GM12878 (cell line): Measurements from ENCODE around the gene CLEC6A. TPM values are rescaled to one million over a fixed set of nuclear protein-coding genes. Genes with fewer than 3 reads are reported as not detected.

Experiments
- ATAC-seq: fragments of 200-7000 bp; cut with Tn5 transposase; 3 replicates; pipeline ENCODE4 v1.9.1; 2020; ENCODE audit warnings: mild to moderate bottlenecking, moderate library complexity
- BruUV-seq: library from RNA; stranded (reverse); fragments of 400-500 nt; replicated peaks from 2 replicates; lab custom pipeline; 2021; lab: Mats Ljungman, UMichigan
- CTCF ChIA-PET: fragments of 300-600 bp; sonication (Branson Sonifier 250); formaldehyde crosslinking; extraction: SDS; loops from one replicate; lab custom pipeline; 2021; ENCODE audit warnings: inconsistent platforms; lab: Yijun Ruan, JAX
- POLR2A ChIA-PET: fragments of 350-600 bp; formaldehyde crosslinking; extraction: SDS; loops from one replicate; lab custom pipeline; 2021; ENCODE audit warnings: inconsistent platforms; lab: Charles Lee
- RAD21 ChIA-PET: fragments of 300-600 bp; sonication (Branson Sonifier 250); formaldehyde crosslinking; loops from one replicate; lab custom pipeline; 2023; ENCODE audit warnings: antibody characterized with exemption; ENCODE audit not compliant: unreplicated experiment; lab: Charles Lee
- SMC1A ChIA-PET: fragments of 300-600 bp; sonication (Branson Sonifier 250); formaldehyde crosslinking; loops from one replicate; lab custom pipeline; 2023; ENCODE audit not compliant: unreplicated experiment, uncharacterized antibody; lab: Charles Lee
- DNase-seq: peaks from one replicate; pipeline ENCODE4 v3.0.0-alpha.2; 2011; ENCODE audit warnings: low read depth, low spot score
- FAIRE-seq: peaks from 3 replicates; lab custom pipeline; 2011; peaks lifted over from hg19 to GRCh38; lab: Jason Lieb, UNC
- H2AFZ ChIP-seq: 2 replicates; pipeline ENCODE4 v1.6.0; 2011; ENCODE audit warnings: low read depth, low read length, control low read depth; ENCODE audit not compliant: control insufficient read depth
- H3K27ac ChIP-seq: 2 replicates; pipeline ENCODE4 v1.5.1; 2011; ENCODE audit warnings: control low read depth; ENCODE audit not compliant: control insufficient read depth, insufficient read depth
- H3K27me3 ChIP-seq, 2 experiments: replicated peaks in 1 of 2; 2 replicates each; pipeline versions ENCODE4 v1.6.0 to v1.6.1; 2011; ENCODE audit warnings: low read length in 1 of 2; ENCODE audit not compliant: control insufficient read depth in 2 of 2, insufficient read depth in 2 of 2
- H3K36me3 ChIP-seq, 2 experiments: 2 replicates each; pipeline ENCODE4 v1.5.1; 2011; ENCODE audit warnings: low read length in 1 of 2; ENCODE audit not compliant: control insufficient read depth in 2 of 2, insufficient read depth in 2 of 2
- H3K4me1 ChIP-seq: 2 replicates; pipeline ENCODE4 v1.6.1; 2011; ENCODE audit warnings: mild to moderate bottlenecking, low read length, moderate library complexity, mixed read lengths; ENCODE audit not compliant: control insufficient read depth, insufficient read depth
- H3K4me2 ChIP-seq: 2 replicates; pipeline ENCODE4 v1.6.0; 2011; ENCODE audit warnings: control low read depth; ENCODE audit not compliant: control insufficient read depth, insufficient read depth
- H3K4me3 ChIP-seq: fragments of 200-600 bp; sonication (generic); 2 replicates; pipeline ENCODE4 v1.5.1; 2016
- H3K79me2 ChIP-seq: 2 replicates; pipeline ENCODE4 v1.6.0; 2011; ENCODE audit warnings: low read length; ENCODE audit not compliant: control insufficient read depth, insufficient read depth
- H3K9ac ChIP-seq: 2 replicates; pipeline ENCODE4 v1.8.0; 2011; ENCODE audit warnings: low read length, control low read depth, mixed read lengths; ENCODE audit not compliant: control insufficient read depth, insufficient read depth
- H3K9me3 ChIP-seq: replicated peaks from 3 replicates; pipeline ENCODE4 v1.5.1; 2011; ENCODE audit warnings: mild to moderate bottlenecking, low read length; ENCODE audit not compliant: control insufficient read depth, insufficient read depth
- H4K20me1 ChIP-seq: 2 replicates; pipeline ENCODE4 v1.6.0; 2011; ENCODE audit not compliant: control insufficient read depth, insufficient read depth
- BRCA1 ChIP-seq: IDR thresholded peaks from 2 replicates; pipeline ENCODE4 v1.6.1; 2011; ENCODE audit warnings: low read depth, low read length, improper control_type of control experiment
- EGR1 ChIP-seq, 2 experiments: IDR thresholded peaks; 1 replicate in 1 of 2; 2 replicates in 1 of 2; pipeline ENCODE4 v1.6.1; 2011 to 2012; ENCODE audit warnings: low read depth in 2 of 2, low read length in 2 of 2, borderline replicate concordance in 1 of 2, mild to moderate bottlenecking in 1 of 2, moderate library complexity in 1 of 2
- ETV6 ChIP-seq, 2 experiments: fragments of 450-650 bp in 1 of 2; IDR thresholded peaks in 1 of 2; conservative IDR thresholded peaks in 1 of 2; 2 replicates each; pipeline ENCODE4 v1.6.1; 2014; ENCODE audit warnings: antibody characterized with exemption in 1 of 2, borderline replicate concordance in 1 of 2, low read depth in 1 of 2, mild to moderate bottlenecking in 1 of 2, moderate library complexity in 1 of 2
- HDGF ChIP-seq: fragments of 450-650 bp; IDR thresholded peaks from 2 replicates; pipeline ENCODE4 v1.6.1; 2016; ENCODE audit warnings: antibody characterized with exemption
- KDM1A ChIP-seq: fragments of 200-600 bp; sonication (generic); IDR thresholded peaks from 2 replicates; pipeline ENCODE4 v1.6.1; 2016; ENCODE audit warnings: borderline replicate concordance
- MEF2B ChIP-seq: fragments of 450-650 bp; IDR thresholded peaks from 2 replicates; pipeline ENCODE4 v1.6.1; 2018; ENCODE audit warnings: mild to moderate bottlenecking, moderate library complexity; ENCODE audit not compliant: partially characterized antibody, poor library complexity, severe bottlenecking
- MYC ChIP-seq: IDR thresholded peaks from 2 replicates; pipeline ENCODE4 v1.6.1; 2011; ENCODE audit warnings: mild to moderate bottlenecking, low read length, moderate library complexity, inconsistent platforms; ENCODE audit not compliant: insufficient read depth, insufficient replicate concordance, insufficient read length, severe bottlenecking
- NR2C1 ChIP-seq: fragments of 450-650 bp; IDR thresholded peaks from 2 replicates; pipeline ENCODE4 v1.6.1; 2017; ENCODE audit warnings: antibody characterized with exemption, mild to moderate bottlenecking, moderate library complexity
- POU2F2 ChIP-seq: IDR thresholded peaks from 3 replicates; pipeline ENCODE4 v1.6.1; 2011; ENCODE audit warnings: low read depth, mild to moderate bottlenecking, low read length, borderline replicate concordance
- RBBP5 ChIP-seq: fragments of 200-600 bp; sonication (generic); conservative IDR thresholded peaks from 2 replicates; pipeline ENCODE4 v1.6.1; 2016
- SP1 ChIP-seq: IDR thresholded peaks from one replicate; pipeline ENCODE4 v1.6.1; 2011; ENCODE audit warnings: low read depth, low read length
- SREBF1 ChIP-seq: IDR thresholded peaks from 2 replicates; pipeline ENCODE4 v1.6.1; 2012; ENCODE audit warnings: mild to moderate bottlenecking, low read length
- TCF7 ChIP-seq: IDR thresholded peaks from 2 replicates; pipeline ENCODE4 v1.6.1; 2014; ENCODE audit warnings: antibody characterized with exemption, borderline replicate concordance
- ZZZ3 ChIP-seq: IDR thresholded peaks from 2 replicates; pipeline ENCODE4 v1.6.1; 2011; ENCODE audit warnings: low read depth; ENCODE audit not compliant: control insufficient read depth, insufficient read length
- WGBS: methylation state at CpG from one replicate; pipeline ENCODE4 v1.1.6; 2016; ENCODE audit warnings: low lambda C conversion rate; ENCODE audit not compliant: insufficient replicate concordance, insufficient coverage; ENCODE audit errors: missing lambda C conversion rate; 5-methylcytosine and 5-hydroxymethylcytosine counted together
- in situ Hi-C: fragments of 300-500 bp; cut with MboI; formaldehyde crosslinking; loops from 9 replicates; pipeline ENCODE4 v1.14.3; 2018; ENCODE audit warnings: mixed read lengths
- intact Hi-C: fragments of 100-400 bp; cut with micrococcal nuclease; formaldehyde crosslinking; loops from one replicate; pipeline ENCODE4 v1.14.2; 2022; ENCODE audit not compliant: unreplicated experiment
- polyA plus RNA-seq, 11 experiments: library from polyadenylated mRNA; depleted of rRNA in 4 of 11; unstranded in 6 of 11; stranded (reverse) in 5 of 11; fragments of >200 nt; fragmentation: Nextera tagmentation in 4 of 11; fragmentation: Illumina TruSeq in 1 of 11; extraction: Ambion mirVana in 4 of 11; extraction: Trizol in 1 of 11; gene quantifications; 1 replicate in 1 of 11; 2 replicates in 10 of 11; pipeline versions ENCODE4 v1.2.1 to v1.2.3, GENCODE V29; 2011 to 2016; ENCODE audit warnings: inconsistent platforms in 2 of 11, missing spikeins in 2 of 11, low read depth in 1 of 11
- total RNA-seq, 4 experiments: library from RNA; depleted of rRNA in 3 of 4; stranded (reverse); fragments of >200 nt in 3 of 4; fragmentation: Illumina TruSeq in 1 of 4; extraction: Trizol in 1 of 4; gene quantifications; 2 replicates each; pipeline versions ENCODE4 v1.2.1 to v1.2.3, GENCODE V29; 2013 to 2021
- TF ChIP-seq, protein P1 (sequence below): IDR thresholded peaks from 2 replicates; pipeline ENCODE4 v1.6.1; 2011; ENCODE audit warnings: low read depth, mild to moderate bottlenecking, low read length, moderate library complexity, borderline replicate concordance; ENCODE audit errors: extremely low read depth
- TF ChIP-seq, protein P2 (sequence below): fragments of 450-650 bp; IDR thresholded peaks from 2 replicates; pipeline ENCODE4 v1.6.1; 2017; ENCODE audit warnings: mild to moderate bottlenecking
- TF ChIP-seq, protein P3 (sequence below): fragments of 450-650 bp; IDR thresholded peaks from 2 replicates; pipeline ENCODE4 v1.6.1; 2016; ENCODE audit warnings: mild to moderate bottlenecking
- TF ChIP-seq, protein P4 (sequence below): fragments of 450-650 bp; IDR thresholded peaks from 2 replicates; pipeline ENCODE4 v1.6.1; 2017; ENCODE audit warnings: antibody characterized with exemption, mild to moderate bottlenecking, moderate library complexity

CLEC6A gene
- total and polyA plus RNA-seq, 10 of the 15 experiments (the other 5 are each of a cell fraction or from before 2014, with no cell fraction given) = not detected

DNA sequence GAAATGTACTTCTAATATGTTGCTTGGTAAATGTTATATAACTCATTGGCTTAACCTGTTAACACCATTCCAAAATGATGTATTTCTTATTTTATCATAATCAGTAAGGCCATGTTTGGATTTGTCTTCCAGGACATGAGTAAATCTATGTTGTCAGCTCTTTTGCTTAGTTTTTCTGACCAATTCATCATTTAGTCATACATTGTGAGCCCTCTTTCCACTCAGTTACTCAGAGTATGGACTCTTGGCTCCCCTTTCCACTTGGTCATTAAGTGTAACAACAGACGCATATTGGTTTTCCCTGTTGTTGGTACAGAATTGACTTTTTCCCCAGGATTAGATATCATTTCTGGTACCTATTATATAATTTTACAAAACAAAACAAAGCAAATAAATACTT is 48.6 kb downstream of the CLEC6A start (continued):
- no peak for TF ChIP-seq SP1
- TF ChIP-seq ETV6 (conservative IDR thresholded peaks at IDR 0.05 in 1 of 2, IDR thresholded peaks at IDR 0.05 in 1 of 2; ENCODE audit: borderline replicate concordance in 1 of 2, low read depth in 1 of 2) = no peak
- TF ChIP-seq BRCA1 = no peak
- no peak for TF ChIP-seq NR2C1

DNA sequence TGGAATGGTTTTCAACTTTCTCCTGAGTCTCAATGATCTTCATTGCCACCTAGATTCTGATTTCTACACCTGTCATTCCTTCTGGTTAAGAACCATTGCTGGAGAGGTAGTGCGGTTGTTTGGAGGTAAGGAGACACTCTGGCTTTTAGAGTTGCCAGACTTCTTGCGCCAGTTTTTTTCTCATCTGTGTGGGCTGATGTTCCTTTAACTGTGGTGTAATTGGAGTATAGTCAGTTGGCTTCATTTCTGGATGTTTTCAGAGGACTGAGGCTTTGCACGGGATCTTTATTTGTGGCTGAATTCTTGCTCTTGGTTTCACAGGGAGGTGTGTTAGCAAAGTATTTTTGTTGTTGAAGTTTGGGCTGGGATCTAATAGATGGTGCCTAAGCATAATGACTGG is 51.8 kb downstream of the CLEC6A start:
- ChIA-PET POLR2A (no interaction called here), SMC1A (no interaction called here), CTCF (no interaction called here), RAD21 (no interaction called here)
- Histone ChIP-seq H3K4me1 (no peaks in the 10 kb centered on the region), H3K9me3 (no peaks in the 10 kb centered on the region), H3K27ac (no peak overlapping the region), H3K4me2 (no peak overlapping the region), H2AFZ (no peak overlapping the region), H3K36me3 (no peaks in the 10 kb centered on the region), H3K79me2 (no peaks in the 10 kb centered on the region), H4K20me1 (no peaks in the 10 kb centered on the region), H3K27me3 (peaks cover 0 to 5% of the 10 kb centered on the region in 2 experiments; a peak in 2 of 4 replicates), H3K9ac (no peak overlapping the region), H3K4me3 (no peak overlapping the region)
- ATAC-seq = no peak
- DNase-seq = no peak
- TF ChIP-seq HDGF (no peak), RBBP5 (no peak), ZZZ3 (no peak), SREBF1 (no peak), TCF7 (no peak), KDM1A (no peak), MEF2B (no peak), MYC (no peak), EGR1 (IDR thresholded peaks at IDR 0.05; ENCODE audit: borderline replicate concordance in 1 of 2, low read depth in 2 of 2, low read length in 2 of 2) (no peak), POU2F2 (no peak)
- TF ChIP-seq, protein P1, sequence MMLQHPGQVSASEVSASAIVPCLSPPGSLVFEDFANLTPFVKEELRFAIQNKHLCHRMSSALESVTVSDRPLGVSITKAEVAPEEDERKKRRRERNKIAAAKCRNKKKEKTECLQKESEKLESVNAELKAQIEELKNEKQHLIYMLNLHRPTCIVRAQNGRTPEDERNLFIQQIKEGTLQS = no peak
- TF ChIP-seq, protein P2, sequence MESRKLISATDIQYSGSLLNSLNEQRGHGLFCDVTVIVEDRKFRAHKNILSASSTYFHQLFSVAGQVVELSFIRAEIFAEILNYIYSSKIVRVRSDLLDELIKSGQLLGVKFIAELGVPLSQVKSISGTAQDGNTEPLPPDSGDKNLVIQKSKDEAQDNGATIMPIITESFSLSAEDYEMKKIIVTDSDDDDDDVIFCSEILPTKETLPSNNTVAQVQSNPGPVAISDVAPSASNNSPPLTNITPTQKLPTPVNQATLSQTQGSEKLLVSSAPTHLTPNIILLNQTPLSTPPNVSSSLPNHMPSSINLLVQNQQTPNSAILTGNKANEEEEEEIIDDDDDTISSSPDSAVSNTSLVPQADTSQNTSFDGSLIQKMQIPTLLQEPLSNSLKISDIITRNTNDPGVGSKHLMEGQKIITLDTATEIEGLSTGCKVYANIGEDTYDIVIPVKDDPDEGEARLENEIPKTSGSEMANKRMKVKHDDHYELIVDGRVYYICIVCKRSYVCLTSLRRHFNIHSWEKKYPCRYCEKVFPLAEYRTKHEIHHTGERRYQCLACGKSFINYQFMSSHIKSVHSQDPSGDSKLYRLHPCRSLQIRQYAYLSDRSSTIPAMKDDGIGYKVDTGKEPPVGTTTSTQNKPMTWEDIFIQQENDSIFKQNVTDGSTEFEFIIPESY = no peak
- TF ChIP-seq, protein P3, sequence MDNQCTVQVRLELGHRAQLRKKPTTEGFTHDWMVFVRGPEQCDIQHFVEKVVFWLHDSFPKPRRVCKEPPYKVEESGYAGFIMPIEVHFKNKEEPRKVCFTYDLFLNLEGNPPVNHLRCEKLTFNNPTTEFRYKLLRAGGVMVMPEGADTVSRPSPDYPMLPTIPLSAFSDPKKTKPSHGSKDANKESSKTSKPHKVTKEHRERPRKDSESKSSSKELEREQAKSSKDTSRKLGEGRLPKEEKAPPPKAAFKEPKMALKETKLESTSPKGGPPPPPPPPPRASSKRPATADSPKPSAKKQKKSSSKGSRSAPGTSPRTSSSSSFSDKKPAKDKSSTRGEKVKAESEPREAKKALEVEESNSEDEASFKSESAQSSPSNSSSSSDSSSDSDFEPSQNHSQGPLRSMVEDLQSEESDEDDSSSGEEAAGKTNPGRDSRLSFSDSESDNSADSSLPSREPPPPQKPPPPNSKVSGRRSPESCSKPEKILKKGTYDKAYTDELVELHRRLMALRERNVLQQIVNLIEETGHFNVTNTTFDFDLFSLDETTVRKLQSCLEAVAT = no peak
- TF ChIP-seq, protein P4, sequence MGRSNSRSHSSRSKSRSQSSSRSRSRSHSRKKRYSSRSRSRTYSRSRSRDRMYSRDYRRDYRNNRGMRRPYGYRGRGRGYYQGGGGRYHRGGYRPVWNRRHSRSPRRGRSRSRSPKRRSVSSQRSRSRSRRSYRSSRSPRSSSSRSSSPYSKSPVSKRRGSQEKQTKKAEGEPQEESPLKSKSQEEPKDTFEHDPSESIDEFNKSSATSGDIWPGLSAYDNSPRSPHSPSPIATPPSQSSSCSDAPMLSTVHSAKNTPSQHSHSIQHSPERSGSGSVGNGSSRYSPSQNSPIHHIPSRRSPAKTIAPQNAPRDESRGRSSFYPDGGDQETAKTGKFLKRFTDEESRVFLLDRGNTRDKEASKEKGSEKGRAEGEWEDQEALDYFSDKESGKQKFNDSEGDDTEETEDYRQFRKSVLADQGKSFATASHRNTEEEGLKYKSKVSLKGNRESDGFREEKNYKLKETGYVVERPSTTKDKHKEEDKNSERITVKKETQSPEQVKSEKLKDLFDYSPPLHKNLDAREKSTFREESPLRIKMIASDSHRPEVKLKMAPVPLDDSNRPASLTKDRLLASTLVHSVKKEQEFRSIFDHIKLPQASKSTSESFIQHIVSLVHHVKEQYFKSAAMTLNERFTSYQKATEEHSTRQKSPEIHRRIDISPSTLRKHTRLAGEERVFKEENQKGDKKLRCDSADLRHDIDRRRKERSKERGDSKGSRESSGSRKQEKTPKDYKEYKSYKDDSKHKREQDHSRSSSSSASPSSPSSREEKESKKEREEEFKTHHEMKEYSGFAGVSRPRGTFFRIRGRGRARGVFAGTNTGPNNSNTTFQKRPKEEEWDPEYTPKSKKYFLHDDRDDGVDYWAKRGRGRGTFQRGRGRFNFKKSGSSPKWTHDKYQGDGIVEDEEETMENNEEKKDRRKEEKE = no peak
- 47% methylated on average over 3 of the region's 3 CpGs for WGBS
- intact Hi-C loops (no loop called here), in situ Hi-C loops (no loop called here)
- FAIRE-seq = no peak
- no TSS peak for BruUV-seq
